HG03135 (cell line): ENCODE data around the gene KIFC1.
"Not testable (repeated sequence)": the region's sequence is repeated elsewhere in the genome, so short reads cannot be mapped to it uniquely, and the experiment has no call there.

Experiments used
- ATAC-seq: cut with Tn5 transposase; IDR thresholded peaks from one replicate; pipeline ENCODE4 v1.9.1; 2021; ENCODE audit warnings: mild to moderate bottlenecking, moderate library complexity; ENCODE audit not compliant: unreplicated experiment

KIFC1 gene, protein sequence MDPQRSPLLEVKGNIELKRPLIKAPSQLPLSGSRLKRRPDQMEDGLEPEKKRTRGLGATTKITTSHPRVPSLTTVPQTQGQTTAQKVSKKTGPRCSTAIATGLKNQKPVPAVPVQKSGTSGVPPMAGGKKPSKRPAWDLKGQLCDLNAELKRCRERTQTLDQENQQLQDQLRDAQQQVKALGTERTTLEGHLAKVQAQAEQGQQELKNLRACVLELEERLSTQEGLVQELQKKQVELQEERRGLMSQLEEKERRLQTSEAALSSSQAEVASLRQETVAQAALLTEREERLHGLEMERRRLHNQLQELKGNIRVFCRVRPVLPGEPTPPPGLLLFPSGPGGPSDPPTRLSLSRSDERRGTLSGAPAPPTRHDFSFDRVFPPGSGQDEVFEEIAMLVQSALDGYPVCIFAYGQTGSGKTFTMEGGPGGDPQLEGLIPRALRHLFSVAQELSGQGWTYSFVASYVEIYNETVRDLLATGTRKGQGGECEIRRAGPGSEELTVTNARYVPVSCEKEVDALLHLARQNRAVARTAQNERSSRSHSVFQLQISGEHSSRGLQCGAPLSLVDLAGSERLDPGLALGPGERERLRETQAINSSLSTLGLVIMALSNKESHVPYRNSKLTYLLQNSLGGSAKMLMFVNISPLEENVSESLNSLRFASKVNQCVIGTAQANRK

DNA sequence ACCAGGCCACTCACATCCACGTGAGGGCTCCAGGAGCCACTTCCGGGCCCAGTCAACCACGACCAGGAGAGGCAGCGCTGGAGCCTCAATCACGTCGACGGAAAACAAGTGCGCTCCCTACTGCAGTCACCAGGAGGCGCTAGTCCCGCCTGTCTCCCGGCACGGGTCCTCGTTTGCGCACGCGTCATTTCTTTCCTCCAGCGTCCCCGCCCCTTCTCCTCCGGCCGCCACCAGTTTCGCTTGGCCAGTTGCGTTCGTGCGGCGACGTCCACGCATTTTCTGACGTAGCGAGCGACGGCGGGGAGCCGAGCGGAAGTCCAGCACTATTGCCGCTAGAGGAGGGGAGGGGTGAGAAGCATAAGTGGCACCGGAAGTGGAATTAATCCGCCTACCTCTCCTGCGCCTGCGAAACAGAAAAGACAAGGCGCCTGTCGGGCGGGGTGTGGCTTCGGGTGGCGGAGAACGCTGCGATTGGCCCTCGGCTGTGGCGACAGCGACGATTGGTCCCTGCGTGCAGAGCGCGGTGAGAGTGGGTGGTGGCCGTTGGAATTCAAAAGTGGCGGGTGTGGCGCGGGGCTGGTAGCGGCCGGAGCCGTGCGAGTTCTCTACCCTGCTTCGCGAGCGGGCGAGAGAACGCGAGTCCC lies at the start of gene KIFC1:
Gene KIFC1 (plus strand): TSS at position 546 of the 644 bp plus-strand sequence. CDS start 163 bp downstream, outside the sequence.
- ATAC-seq = peak; percentile 82

DNA sequence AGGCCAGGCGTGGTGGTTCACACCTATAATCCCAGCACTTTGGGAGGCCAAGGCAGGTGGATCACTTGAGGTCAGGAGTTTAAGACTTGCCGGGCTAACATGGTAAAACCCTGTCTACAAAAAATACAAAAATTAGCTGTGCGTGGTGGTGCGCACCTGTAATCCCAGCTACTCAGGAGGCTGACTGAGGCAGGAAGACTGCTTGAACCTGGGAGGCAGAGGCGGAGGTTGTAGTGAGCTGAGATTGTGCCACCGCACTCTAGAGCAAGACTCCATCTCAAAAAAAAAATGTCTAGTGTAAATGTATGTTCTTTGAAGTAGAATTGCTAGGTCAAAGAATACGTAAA lies 48.0 kb upstream of the KIFC1 start:
- ATAC-seq = not testable (repeated sequence)

DNA sequence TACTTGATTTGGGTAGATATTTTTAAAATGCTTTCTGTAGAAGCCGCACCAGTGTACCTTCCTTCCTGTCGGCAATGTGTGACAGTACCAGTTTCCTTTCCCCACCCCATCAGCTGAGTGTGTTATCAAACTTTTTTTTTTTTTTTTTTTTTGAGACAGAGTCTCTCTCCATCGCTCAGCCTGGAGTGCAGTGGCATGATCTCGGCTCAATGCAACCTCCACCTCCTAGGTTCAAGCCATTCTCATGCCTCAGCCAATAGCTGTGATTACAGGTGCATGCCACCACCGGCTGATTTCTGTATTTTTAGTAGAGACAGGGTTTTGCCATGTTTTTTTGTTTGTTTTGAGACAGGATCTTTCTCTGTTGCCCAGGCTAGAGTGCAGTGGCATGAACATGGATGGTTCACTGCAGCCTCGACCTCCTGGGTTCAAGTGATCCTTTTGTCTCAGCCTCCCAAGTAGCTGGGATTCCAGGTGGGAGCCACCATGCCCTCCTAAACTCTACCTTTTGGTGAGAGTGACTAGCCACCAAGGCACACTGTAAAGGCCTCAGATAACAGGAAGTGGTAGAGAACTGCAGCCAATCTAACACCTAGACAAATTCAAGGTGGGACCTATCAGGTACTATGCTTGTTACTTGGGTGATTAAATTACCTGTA lies 47.5 kb upstream of the KIFC1 start:
- peak; percentile 76 for ATAC-seq

DNA sequence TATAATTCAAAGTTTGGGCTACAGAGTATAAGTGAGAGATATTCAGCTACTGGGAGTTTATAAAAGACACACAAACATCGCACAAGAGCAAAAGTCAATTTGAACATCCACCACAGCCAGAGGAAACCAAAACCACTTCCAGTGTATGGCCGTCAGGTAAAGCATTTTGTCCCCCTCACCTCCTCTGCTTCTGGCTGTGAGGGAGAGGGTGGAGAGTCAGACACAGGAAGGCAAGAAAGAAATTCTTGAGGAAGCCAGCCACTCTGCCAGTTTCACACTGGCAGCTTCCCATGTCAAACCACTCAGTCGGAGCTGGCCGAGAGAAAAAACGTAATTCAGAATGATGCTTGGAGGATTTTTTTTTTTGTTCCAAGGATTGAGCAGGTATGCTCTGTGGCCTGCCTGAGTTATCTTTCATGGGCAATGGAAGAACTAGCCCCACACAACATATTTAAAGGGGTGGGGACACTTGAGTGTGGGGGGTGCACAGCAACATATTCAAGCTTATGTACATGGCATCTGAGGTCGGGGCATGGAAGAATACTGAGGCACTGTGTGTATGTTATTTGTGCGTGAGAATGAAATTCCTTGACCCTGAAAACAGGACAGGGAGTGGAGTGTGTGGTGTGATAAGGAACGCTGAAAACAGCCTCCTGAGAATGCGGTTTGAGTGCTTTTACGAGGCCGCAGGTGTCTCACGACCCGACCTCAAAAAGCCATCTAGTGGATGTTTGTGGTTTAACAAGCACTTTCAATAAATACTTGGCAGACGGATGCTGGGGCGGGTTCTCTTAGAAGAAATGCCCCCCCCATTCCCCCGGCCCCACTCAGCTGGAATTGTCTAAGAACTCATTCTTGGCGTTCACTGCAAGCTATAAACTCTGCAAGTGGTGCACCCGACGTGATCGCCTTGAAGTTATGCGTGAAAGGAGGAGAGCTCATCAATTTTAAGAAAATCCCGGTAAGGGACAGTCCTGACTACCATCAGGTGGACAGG lies 46.6 kb upstream of the KIFC1 start:
- ATAC-seq = peak; percentile 28

DNA sequence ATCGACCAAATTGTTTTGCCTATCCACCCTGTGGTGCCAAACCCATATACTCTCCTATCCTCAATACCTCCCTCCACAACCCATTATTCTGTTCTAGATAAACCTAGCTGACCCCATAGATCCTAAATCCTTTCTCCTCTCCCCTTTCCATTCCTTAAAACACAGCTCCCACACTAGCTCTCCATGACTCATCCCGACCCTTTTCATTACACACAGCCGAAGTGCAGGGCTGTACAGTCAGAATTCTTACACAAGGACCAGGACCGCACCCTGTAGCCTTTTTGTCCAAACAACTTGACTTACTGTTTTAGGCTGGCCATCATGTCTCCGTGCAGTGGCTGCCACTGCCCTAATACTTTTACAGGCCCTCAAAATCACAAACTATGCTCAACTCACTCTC lies 44.7 kb upstream of the KIFC1 start:
- ATAC-seq = not testable (repeated sequence)

DNA sequence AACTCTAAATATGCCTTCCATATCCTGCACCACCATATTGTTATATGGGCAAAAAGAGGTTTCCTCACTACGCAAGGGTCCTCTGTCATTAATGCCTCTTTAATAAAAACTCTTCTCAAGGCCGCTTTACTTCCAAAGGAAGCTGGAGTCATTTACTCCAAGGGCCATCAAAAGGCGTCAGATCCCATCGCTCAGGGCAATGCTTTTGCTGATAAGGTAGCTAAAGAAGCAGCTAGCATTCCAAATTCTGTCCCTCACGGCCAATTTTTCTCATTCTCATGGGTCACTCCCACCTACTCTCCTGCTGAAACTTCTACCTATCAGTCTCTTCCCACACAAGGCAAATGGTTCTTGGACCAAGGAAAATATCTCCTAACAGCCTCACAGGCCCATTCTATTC lies 43.8 kb upstream of the KIFC1 start:
- no peak for ATAC-seq

DNA sequence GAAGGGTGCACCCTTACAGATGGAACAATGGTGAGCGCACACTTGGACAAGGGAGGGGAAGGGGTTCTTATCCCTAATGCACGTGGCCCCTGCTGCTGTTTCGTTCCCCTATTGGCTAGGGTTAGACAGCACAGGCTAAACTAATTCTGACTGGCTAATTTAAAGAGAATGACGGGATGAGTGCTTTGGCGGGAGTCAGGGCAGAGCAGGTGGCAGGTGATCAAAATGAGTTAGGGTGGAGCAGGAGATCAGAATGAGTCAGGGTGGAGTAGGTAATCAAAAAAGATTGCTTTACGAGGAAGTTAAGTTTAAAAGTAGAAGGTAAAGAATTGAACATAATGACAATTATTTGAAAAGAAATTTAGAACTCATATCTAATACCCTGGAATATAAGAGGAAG lies 35.8 kb upstream of the KIFC1 start:
- ATAC-seq = not testable (repeated sequence)

DNA sequence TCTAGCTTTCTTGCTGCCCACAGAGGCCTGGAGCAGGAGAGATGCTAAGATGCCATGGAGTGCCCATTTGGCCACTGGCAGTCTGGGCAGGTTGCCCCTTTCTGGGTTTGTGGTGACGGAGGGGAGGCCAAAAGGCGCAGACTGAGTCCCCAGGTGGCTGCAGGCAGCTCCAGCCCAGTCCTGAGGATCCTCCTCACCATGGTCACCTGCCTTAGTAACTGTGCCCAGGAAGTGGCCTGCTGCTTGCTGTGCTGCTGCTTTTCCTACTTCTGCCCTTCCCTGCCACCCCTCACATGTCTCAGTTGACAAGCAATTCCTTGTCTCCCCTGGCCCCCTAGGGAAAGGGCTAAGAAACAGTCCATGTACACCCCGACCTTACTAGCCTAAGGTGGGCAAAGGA lies 35.3 kb upstream of the KIFC1 start:
- no peak for ATAC-seq

DNA sequence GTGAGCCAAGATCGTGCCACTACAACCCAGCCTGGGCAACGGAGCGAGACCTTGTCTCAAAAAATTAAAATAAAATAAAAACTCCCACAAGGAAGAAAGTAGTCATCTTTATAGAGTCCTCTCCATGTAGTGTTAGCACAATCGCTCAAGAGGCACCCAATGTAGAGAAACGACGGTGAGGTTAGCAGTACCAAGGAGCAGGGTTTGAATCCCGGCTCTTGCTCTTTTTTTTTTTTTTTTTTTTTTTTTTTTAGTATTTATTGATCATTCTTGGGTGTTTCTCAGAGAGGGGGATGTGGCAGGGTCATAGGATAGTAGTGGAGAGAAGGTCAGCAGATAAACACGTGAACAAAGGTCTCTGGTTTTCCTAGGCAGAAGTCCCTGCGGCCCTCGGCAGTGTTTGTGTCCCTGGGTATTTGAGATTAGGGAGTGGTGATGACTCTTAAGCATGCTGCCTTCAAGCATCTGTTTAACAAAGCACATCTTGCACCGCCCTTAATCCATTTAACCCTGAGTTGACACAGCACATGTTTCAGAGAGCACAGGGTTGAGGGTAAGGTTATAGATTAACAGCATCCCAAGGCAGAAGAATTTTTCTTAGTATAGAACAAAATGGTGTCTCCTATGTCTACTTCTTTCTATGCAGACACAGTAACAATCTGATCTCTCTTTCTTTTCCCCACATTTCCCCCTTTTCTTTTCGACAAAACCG lies 34.3 kb upstream of the KIFC1 start:
- not testable (repeated sequence) for ATAC-seq

DNA sequence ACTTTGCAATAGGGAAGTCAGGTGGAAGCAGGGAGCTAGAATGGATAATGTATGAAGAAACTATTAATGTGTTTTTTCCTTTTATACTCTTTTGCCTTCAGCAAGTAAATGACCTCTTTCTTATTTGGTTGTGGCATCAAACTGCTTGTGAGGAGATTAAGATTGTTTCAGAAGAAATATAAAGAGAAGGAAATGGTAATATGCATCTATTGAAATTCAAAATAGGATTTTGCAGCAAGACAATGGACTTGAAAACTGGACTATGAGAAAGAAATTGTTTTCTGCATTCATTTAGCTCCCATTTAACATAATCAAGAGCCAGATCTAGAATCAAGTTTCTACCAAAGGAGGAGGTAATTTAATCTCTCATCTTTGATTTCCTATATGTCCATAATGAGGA lies 32.3 kb upstream of the KIFC1 start:
- ATAC-seq = no peak

DNA sequence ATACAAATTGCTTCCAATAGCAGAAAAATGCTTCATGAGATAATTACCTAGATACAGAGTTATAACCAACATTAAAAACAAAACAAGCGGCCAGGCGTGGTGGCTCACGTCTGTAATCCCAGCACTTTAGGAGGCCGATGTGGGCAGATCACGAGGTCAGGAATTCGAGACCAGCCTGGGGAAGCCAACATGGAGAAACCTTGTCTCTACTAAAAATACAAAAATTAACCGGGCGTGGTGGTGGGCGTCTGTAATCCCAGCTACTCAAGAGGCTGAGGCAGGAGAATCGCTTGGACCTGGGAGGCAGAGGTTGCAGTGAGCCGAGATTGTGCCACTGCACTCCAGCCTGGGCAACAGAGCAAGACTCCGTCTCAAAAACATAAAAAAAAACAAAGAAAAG lies 28.1 kb upstream of the KIFC1 start:
- ATAC-seq = not testable (repeated sequence)

DNA sequence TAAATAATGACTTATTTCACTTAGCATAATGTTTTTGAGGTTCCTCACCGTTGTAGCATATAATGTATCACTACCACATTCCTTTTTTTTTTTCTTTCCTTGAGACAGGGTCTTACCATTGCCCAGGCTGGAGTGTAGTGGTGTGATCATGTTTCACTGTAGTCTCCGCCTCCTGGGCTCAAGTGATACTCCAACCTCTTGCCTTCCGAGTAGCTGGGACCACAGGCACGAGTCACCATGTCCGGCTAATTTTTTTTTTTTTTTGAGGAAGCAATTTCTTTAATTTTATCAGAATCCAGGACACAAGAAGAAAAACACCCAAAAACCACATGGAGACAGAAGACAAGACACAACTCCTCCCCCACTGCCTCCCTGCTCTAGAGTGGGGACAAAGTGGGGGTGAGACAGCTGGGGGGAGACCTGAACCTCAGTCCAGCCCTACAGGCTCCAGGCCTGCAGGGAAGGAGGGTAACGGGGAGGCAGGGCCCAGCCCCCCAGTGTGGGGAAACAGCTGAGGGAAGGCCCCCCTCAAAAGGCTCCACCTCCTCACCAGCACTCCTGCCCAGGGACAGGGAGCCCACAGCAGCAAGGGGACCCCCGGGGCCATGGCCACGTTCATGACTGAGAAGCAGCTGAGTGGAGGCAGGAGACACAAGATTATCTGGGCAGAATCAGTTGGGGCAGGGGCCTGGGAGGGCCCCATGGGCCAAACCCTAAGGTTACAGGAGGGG lies 27.0 kb upstream of the KIFC1 start:
- ATAC-seq = not testable (repeated sequence)

DNA sequence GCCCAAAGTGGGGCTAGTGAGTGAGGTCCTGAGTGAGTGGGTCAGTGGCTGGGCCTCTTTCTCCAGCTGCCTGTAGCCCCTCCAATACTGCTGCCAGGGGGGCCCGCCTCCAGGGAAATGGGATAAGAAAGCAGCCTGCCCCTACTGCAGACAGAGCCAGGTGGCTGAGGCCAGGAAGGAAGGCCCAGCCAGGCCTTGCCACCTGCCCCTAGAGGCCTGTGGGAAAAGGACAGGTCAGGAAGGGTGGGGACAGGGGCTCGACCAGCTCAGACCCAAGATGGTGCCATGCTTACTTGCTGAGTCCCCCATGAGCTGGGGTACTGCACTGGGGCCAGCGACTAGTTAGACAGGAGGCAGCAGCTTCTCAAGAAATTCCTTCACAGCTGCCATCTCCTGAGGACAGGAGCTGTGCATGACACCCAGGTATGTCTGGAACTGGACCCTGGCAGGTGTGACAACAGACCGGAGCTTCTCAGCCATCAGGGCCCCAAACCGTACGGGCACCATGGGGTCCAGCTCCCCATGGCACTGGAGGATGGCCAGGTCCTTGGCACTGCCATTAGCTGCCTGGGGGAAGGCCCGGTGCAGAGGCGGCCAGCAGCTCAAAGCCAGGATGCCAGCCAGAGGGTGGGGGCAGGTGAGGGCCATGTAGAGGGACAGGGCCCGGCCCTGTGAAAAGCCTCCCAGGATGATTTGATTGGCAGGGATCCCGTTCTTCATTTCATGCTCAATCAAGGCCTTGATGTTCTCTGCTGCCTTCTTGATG lies 26.2 kb upstream of the KIFC1 start:
- ATAC-seq = not testable (repeated sequence)

DNA sequence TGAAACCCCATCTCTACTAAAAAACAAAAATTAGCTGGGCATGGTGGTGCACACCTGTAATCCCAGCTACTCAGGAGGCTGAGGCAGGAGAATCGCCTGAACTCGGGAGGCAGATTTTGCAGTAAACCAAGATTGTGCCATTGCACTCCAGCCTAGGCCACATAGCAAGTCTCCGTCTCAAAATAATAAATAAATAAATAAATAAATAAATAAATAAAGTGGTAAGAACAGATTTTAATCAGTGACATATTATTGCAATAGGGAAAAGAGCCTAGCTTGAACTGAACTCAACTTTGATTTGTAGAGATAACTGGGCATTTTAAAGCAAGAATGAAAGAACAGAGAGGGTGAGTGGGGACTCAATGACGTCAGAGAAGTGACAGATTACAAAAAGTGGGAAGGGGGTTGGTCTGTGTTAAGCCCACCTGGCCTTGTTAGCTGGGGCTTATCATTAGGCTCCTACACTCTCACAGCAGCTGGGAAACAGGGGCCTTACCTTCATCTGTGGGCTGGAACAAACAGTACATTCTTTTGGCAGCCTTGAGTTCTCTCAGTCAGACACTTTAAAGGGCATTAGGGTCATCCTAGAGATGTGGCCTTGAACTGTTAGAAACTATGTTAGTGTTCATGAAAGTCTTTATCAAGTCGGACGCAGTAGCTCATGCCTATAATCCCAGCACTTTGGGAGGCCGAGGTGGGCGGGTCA lies 24.5 kb upstream of the KIFC1 start:
- ATAC-seq = no peak

DNA sequence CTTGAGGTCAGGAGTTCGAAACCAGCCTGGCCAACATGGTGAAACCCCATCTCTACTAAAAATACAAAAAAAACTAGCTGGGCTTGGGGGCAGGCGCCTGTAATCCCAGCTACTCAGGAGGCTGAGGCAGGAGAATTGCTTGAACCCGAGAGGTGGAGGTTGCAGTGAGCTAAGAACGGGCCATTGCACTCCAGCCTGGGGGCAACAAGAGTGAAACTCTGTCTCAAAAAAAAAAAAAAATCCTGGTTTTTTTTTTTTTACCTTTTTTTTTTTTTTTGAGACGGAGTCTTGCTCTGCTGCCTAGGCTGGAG lies 24.0 kb upstream of the KIFC1 start:
- ATAC-seq = not testable (repeated sequence)

DNA sequence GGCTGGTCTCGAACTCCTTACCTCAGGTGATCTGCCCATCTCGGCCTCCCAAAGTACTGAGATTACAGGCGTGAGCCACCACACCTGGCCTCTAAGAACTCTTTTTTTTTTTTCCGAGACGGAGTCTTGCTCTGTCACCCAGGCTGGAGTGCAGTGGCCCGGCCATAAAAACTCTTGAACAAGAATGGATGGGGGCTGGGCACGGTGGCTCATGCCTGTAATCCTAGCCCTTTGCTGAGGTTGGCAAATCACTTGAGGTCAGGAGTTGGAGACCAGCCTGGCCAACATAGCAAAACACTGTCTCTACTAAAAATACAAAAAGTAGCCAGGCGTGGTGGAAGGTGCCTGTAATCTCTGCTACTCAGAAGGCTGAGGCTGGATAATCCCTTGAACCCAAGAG lies 19.7 kb upstream of the KIFC1 start:
- not testable (repeated sequence) for ATAC-seq

DNA sequence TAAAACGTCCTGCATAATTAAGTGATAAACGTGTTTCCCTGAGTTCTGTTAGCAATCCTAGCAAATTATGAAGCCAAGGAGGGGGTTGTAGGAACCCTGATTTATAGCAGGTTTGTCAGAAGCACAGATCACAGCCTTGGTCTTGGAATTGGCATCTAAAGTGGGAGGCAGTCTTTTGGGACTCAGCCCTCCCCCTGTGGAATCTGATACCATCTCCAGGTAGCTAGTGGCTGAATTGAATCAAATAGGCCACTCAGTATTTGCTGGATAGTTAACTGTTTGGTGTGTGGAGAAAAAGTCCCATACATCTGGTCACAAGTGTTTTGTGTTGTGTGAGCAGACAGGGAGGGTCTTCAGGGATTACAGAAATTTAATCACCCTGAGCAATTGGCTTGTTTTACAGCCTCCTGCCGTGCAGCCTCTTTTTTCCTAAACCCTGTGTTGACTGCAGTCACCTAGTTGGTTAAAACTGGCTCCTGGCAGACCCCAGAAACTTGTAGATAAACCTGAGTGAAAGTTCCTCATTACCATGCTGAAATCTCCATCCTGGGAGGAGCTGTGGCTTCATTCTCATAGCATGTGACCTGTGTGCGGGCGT lies 19.0 kb upstream of the KIFC1 start:
- ATAC-seq = no peak
